ENCODE results near the gene SLC6A18. TPM values are rescaled to one million over a fixed set of nuclear protein-coding genes. Genes with fewer than 3 reads are reported as not detected.

Gene SLC6A18
- polyA plus RNA-seq, 1 of the 3 experiments (the other 2 are of a cell fraction), result not detected

- Histone ChIP-seq H3K4me2 (no peak overlapping the region), H3F3A (replicated peaks; ENCODE audit: insufficient read depth) (peaks cover 6% of the 10 kb centered on the region), H3K4me1 (ENCODE audit: control insufficient read depth in 1 of 2, insufficient read depth in 2 of 2, low read depth in 1 of 2, low read length in 1 of 2) (no peaks in the 10 kb centered on the region), H3K9me2 (no peaks in the 10 kb centered on the region), H3K4me3 (ENCODE audit: low read depth in 2 of 2, low read length in 1 of 2) (no peak overlapping the region), H3K36me3 (replicated peaks in 1 of 2; ENCODE audit: control insufficient read depth in 1 of 2, insufficient read depth in 2 of 2, low read length in 1 of 2) (no peaks in the 10 kb centered on the region), H3K9ac (no peak overlapping the region), H3K79me2 (ENCODE audit: insufficient read depth) (no peaks in the 10 kb centered on the region), H3K27me3 (ENCODE audit: insufficient read depth) (no peaks in the 10 kb centered on the region; the same call in 1 of the 2 replicates), H2AFZ (ENCODE audit: low read depth) (no peak overlapping the region), H3K9me3 (no peaks in the 10 kb centered on the region), H3K27ac (ENCODE audit: low read depth in 2 of 2, low read length in 1 of 2) (no peak overlapping the region), H4K20me1 (ENCODE audit: insufficient read depth) (no peaks in the 10 kb centered on the region)
- no peak for DNase-seq
- WGBS (ENCODE audit: low lambda C conversion rate), result 56% methylated on average over 17 of the region's 38 CpGs
- POLR2A ChIA-PET, result no interaction called here
- no peak for TF ChIP-seq TEAD4 (IDR thresholded peaks at IDR 0.05; ENCODE audit: borderline replicate concordance, insufficient read depth)
- no peak for TF ChIP-seq FOXJ3 (CRISPR knock-in tag; IDR thresholded peaks at IDR 0.05)
- TF ChIP-seq CTCF (IDR thresholded peaks at IDR 0.05), result no peak
- CTCF ChIA-PET, result interaction anchor here (1.2 kb wide), 1 partner anchor 12 kb away, joined by 3 read pairs; no protein-coding TSS in a partner anchor
Measured at GRCh38 chr5:1218351-1219080, 6.7 kb upstream of the SLC6A18 start.

GRCh38 chr5:1219098-1219767, 5.9 kb upstream of the SLC6A18 start:
- no peak for DNase-seq
- TF ChIP-seq RCOR1 (IDR thresholded peaks at IDR 0.05; ENCODE audit: low read length) (no peak), RAD21 (IDR thresholded peaks at IDR 0.05; ENCODE audit: low read length) (no peak), RFX5 (IDR thresholded peaks at IDR 0.05; ENCODE audit: low read length) (no peak), TCF12 (IDR thresholded peaks at IDR 0.05) (no peak)
- CTCF ChIA-PET, result interaction anchor here (0.9 to 1.2 kb wide), 2 partner anchors 13 to 45 kb away, joined by 3 read pairs; no protein-coding TSS in a partner anchor

GRCh38 chr5:1219768-1220100, 5.4 kb upstream of the SLC6A18 start:
- DNase-seq, result no peak
- no peaks in the 10 kb centered on the region for H3K9me3 ChIP-seq
- H3K9me2 ChIP-seq, result no peaks in the 10 kb centered on the region
- H3K4me3 ChIP-seq (ENCODE audit: low read depth in 2 of 2, low read length in 1 of 2), result no peak overlapping the region
- WGBS (ENCODE audit: low lambda C conversion rate), result no CpG with 5 or more reads among the region's 11 CpGs
- no peak overlapping the region for H3K9ac ChIP-seq
- ChIA-PET CTCF (interaction anchor here (0.9 kb wide), 1 partner anchor 46 kb away, joined by 3 read pairs; no protein-coding TSS in a partner anchor), POLR2A (no interaction called here)
- H3F3A ChIP-seq (replicated peaks; ENCODE audit: insufficient read depth), result peaks cover 6% of the 10 kb centered on the region
- H2AFZ ChIP-seq (ENCODE audit: low read depth), result no peak overlapping the region
- no peaks in the 10 kb centered on the region; the same call in 1 of the 2 replicates for H3K27me3 ChIP-seq (ENCODE audit: insufficient read depth)
- H3K27ac ChIP-seq (ENCODE audit: low read depth in 2 of 2, low read length in 1 of 2), result no peak overlapping the region
- H3K4me1 ChIP-seq (ENCODE audit: control insufficient read depth in 1 of 2, insufficient read depth in 2 of 2, low read depth in 1 of 2, low read length in 1 of 2), result no peaks in the 10 kb centered on the region
- H4K20me1 ChIP-seq (ENCODE audit: insufficient read depth), result no peaks in the 10 kb centered on the region
- no peaks in the 10 kb centered on the region for H3K36me3 ChIP-seq (replicated peaks in 1 of 2; ENCODE audit: control insufficient read depth in 1 of 2, insufficient read depth in 2 of 2, low read length in 1 of 2)
- no peaks in the 10 kb centered on the region for H3K79me2 ChIP-seq (ENCODE audit: insufficient read depth)
- H3K4me2 ChIP-seq, result no peak overlapping the region
- TF ChIP-seq NFIC (IDR thresholded peaks at IDR 0.05; ENCODE audit: borderline replicate concordance) (no peak), IRF3 (IDR thresholded peaks at IDR 0.05; ENCODE audit: low read depth, low read length) (no peak), TEAD4 (IDR thresholded peaks at IDR 0.05; ENCODE audit: borderline replicate concordance, insufficient read depth) (no peak), YY1 (IDR thresholded peaks at IDR 0.05; ENCODE audit: low read depth) (no peak), FOXM1 (IDR thresholded peaks at IDR 0.05; ENCODE audit: low read depth) (no peak), EP300 (IDR thresholded peaks at IDR 0.05; ENCODE audit: borderline replicate concordance in 1 of 2, low read depth in 1 of 2, low read length in 1 of 2) (no peak), GABPA (IDR thresholded peaks at IDR 0.05; ENCODE audit: low read depth) (no peak), SIN3A (IDR thresholded peaks at IDR 0.05; ENCODE audit: borderline replicate concordance, low read depth, low read length) (no peak), TCF12 (IDR thresholded peaks at IDR 0.05) (no peak), GATA2 (CRISPR knock-in tag; IDR thresholded peaks at IDR 0.05) (no peak), MXI1 (IDR thresholded peaks at IDR 0.05; ENCODE audit: low read depth, low read length) (no peak), RAD21 (IDR thresholded peaks at IDR 0.05; ENCODE audit: low read length) (no peak), ELF1 (IDR thresholded peaks at IDR 0.05) (no peak), RCOR1 (IDR thresholded peaks at IDR 0.05; ENCODE audit: low read length) (no peak)

More at GRCh38 chr5:1219098-1219767, 5.9 kb upstream of the SLC6A18 start:
- Histone ChIP-seq H3K9me3 (no peaks in the 10 kb centered on the region), H3K4me2 (no peak overlapping the region), H3K9me2 (no peaks in the 10 kb centered on the region), H3K27ac (ENCODE audit: low read depth in 2 of 2, low read length in 1 of 2) (no peak overlapping the region), H3K79me2 (ENCODE audit: insufficient read depth) (no peaks in the 10 kb centered on the region), H4K20me1 (ENCODE audit: insufficient read depth) (no peaks in the 10 kb centered on the region), H3K36me3 (replicated peaks in 1 of 2; ENCODE audit: control insufficient read depth in 1 of 2, insufficient read depth in 2 of 2, low read length in 1 of 2) (no peaks in the 10 kb centered on the region), H3K4me3 (ENCODE audit: low read depth in 2 of 2, low read length in 1 of 2) (no peak overlapping the region), H3F3A (replicated peaks; ENCODE audit: insufficient read depth) (peaks cover 6% of the 10 kb centered on the region), H3K9ac (no peak overlapping the region), H3K27me3 (ENCODE audit: insufficient read depth) (no peaks in the 10 kb centered on the region; the same call in 1 of the 2 replicates), H2AFZ (ENCODE audit: low read depth) (no peak overlapping the region), H3K4me1 (ENCODE audit: control insufficient read depth in 1 of 2, insufficient read depth in 2 of 2, low read depth in 1 of 2, low read length in 1 of 2) (no peaks in the 10 kb centered on the region)
- POLR2A ChIA-PET, result no interaction called here
- 24% methylated on average over 10 of the region's 38 CpGs for WGBS (ENCODE audit: low lambda C conversion rate)

All from SK-N-SH (cell line).